IMR-90 (cell line): ENCODE results near the gene EPGN. TPM values are rescaled to one million over a fixed set of nuclear protein-coding genes. Genes with fewer than 3 reads are reported as not detected.

Experiments
- ATAC-seq: fragments of 200-7000 bp; cut with Tn5 transposase; 2 replicates; pipeline ENCODE4 v1.9.1; 2020; ENCODE audit warnings: low read depth, mild to moderate bottlenecking, moderate library complexity
- BruUV-seq: library from RNA; stranded (reverse); fragments of 400-500 nt; replicated peaks from 2 replicates; lab custom pipeline; 2021; lab: Mats Ljungman, UMichigan
- CTCF ChIA-PET: fragments of 300-600 bp; formaldehyde crosslinking; extraction: SDS; loops from one replicate; lab custom pipeline; 2021; ENCODE audit warnings: antibody characterized with exemption; lab: Yijun Ruan, JAX
- POLR2A ChIA-PET: fragments of 300-600 bp; sonication (Branson Sonifier 250); formaldehyde crosslinking; loops from one replicate; lab custom pipeline; 2022; ENCODE audit warnings: antibody characterized with exemption; ENCODE audit not compliant: unreplicated experiment; lab: Charles Lee
- DNase-seq: peaks from one replicate; pipeline ENCODE4 v3.0.0; 2013
- H2AFZ ChIP-seq: replicated peaks from 2 replicates; pipeline ENCODE3; 2013; ENCODE audit warnings: low read length, mild to moderate bottlenecking; ENCODE audit not compliant: poor library complexity
- H2AK5ac ChIP-seq: 2 replicates; pipeline ENCODE4 v1.6.1; 2013; ENCODE audit warnings: low read depth, low read length, inconsistent platforms
- H2AK9ac ChIP-seq: replicated peaks from 2 replicates; pipeline ENCODE3; 2013; ENCODE audit warnings: mild to moderate bottlenecking, low read depth, low read length, moderate library complexity; ENCODE audit not compliant: poor library complexity
- H2BK120ac ChIP-seq: 2 replicates; pipeline ENCODE4 v1.6.1; 2013; ENCODE audit warnings: low read depth, low read length, inconsistent platforms
- H2BK15ac ChIP-seq: 3 replicates; pipeline ENCODE4 v1.6.1; 2013; ENCODE audit warnings: low read depth, low read length, inconsistent platforms
- H2BK20ac ChIP-seq: 2 replicates; pipeline ENCODE4 v1.6.1; 2013; ENCODE audit warnings: low read depth, mild to moderate bottlenecking, inconsistent platforms, low read length, moderate library complexity
- H2BK5ac ChIP-seq: 2 replicates; pipeline ENCODE4 v1.6.1; 2013; ENCODE audit warnings: mild to moderate bottlenecking, low read depth, low read length, inconsistent platforms; ENCODE audit not compliant: poor library complexity, severe bottlenecking
- H3K14ac ChIP-seq: replicated peaks from 2 replicates; pipeline ENCODE4 v1.6.1; 2013; ENCODE audit warnings: low read depth, low read length, inconsistent platforms
- H3K18ac ChIP-seq: 2 replicates; pipeline ENCODE4 v1.6.1; 2013; ENCODE audit warnings: low read depth, low read length, control low read depth
- H3K23ac ChIP-seq: 2 replicates; pipeline ENCODE4 v1.6.1; 2013; ENCODE audit warnings: low read depth, low read length, inconsistent platforms
- H3K27ac ChIP-seq: 2 replicates; pipeline ENCODE4 v1.5.1; 2013; ENCODE audit warnings: mild to moderate bottlenecking, control low read depth, low read length; ENCODE audit not compliant: insufficient read depth
- H3K27me3 ChIP-seq: 2 replicates; pipeline ENCODE4 v1.6.1; 2013; ENCODE audit warnings: low read length; ENCODE audit not compliant: control insufficient read depth, insufficient read depth
- H3K36me3 ChIP-seq: 2 replicates; pipeline ENCODE4 v1.6.1; 2013; ENCODE audit warnings: low read length, mixed read lengths; ENCODE audit not compliant: control insufficient read depth, insufficient read depth
- H3K4ac ChIP-seq: 2 replicates; pipeline ENCODE4 v1.6.1; 2013; ENCODE audit warnings: low read depth, low read length, inconsistent platforms
- H3K4me1 ChIP-seq: 2 replicates; pipeline ENCODE4 v1.6.1; 2013; ENCODE audit warnings: low read length, mixed read lengths; ENCODE audit not compliant: control insufficient read depth, insufficient read depth
- H3K4me2 ChIP-seq: 2 replicates; pipeline ENCODE4 v1.6.1; 2013; ENCODE audit warnings: low read depth, mild to moderate bottlenecking, control low read depth, low read length, moderate library complexity
- H3K4me3 ChIP-seq: 2 replicates; pipeline ENCODE4 v1.5.1; 2013; ENCODE audit warnings: low read depth, mild to moderate bottlenecking, control low read depth, low read length, moderate library complexity; ENCODE audit not compliant: insufficient read depth
- H3K56ac ChIP-seq: 2 replicates; pipeline ENCODE4 v1.6.1; 2013; ENCODE audit warnings: low read length, inconsistent platforms; ENCODE audit not compliant: insufficient read depth; ENCODE audit errors: extremely low read depth
- H3K79me1 ChIP-seq, 2 experiments: 2 replicates each; pipeline ENCODE4 v1.6.1; 2013; ENCODE audit warnings: low read length in 2 of 2, inconsistent platforms in 1 of 2, low read depth in 1 of 2
- H3K9ac ChIP-seq: 2 replicates; pipeline ENCODE4 v1.6.1; 2013; ENCODE audit warnings: low read depth, low read length, control low read depth
- H3K9me1 ChIP-seq: 2 replicates; pipeline ENCODE4 v1.6.1; 2013; ENCODE audit warnings: low read length, inconsistent platforms; ENCODE audit not compliant: insufficient read depth
- H3K9me3 ChIP-seq: 2 replicates; pipeline ENCODE4 v1.6.1; 2013; ENCODE audit warnings: low read length; ENCODE audit not compliant: control insufficient read depth, insufficient read depth
- H4K20me1 ChIP-seq: 2 replicates; pipeline ENCODE4 v1.6.1; 2013; ENCODE audit warnings: low read length, inconsistent platforms; ENCODE audit not compliant: insufficient read depth
- H4K5ac ChIP-seq: 2 replicates; pipeline ENCODE4 v1.6.1; 2013; ENCODE audit warnings: mild to moderate bottlenecking, low read depth, low read length, control low read depth
- H4K8ac ChIP-seq, 2 experiments: 2 replicates each; pipeline ENCODE4 v1.6.1; 2013; ENCODE audit warnings: low read depth in 2 of 2, low read length in 2 of 2, control low read depth in 1 of 2, inconsistent platforms in 1 of 2
- H4K91ac ChIP-seq: 2 replicates; pipeline ENCODE4 v1.6.1; 2013; ENCODE audit warnings: low read depth, low read length, inconsistent platforms; ENCODE audit not compliant: insufficient read depth
- BHLHE40 ChIP-seq: fragments of 150-350 bp; IDR thresholded peaks from 2 replicates; pipeline ENCODE4 v1.6.1; 2016; ENCODE audit warnings: mild to moderate bottlenecking, low read depth, low read length
- CEBPB ChIP-seq: IDR thresholded peaks from 2 replicates; pipeline ENCODE4 v1.6.1; 2012; ENCODE audit warnings: low read depth, low read length, improper control_type of control experiment
- CHD1 ChIP-seq: IDR thresholded peaks from 2 replicates; pipeline ENCODE4 v1.6.1; 2012; ENCODE audit warnings: low read depth, low read length, improper control_type of control experiment
- FOS ChIP-seq: fragments of 150-350 bp; IDR thresholded peaks from 2 replicates; pipeline ENCODE4 v1.6.1; 2016; ENCODE audit warnings: low read depth, low read length
- MAFK ChIP-seq: IDR thresholded peaks from 2 replicates; pipeline ENCODE4 v1.6.1; 2012; ENCODE audit warnings: low read depth, low read length, improper control_type of control experiment
- MAZ ChIP-seq: IDR thresholded peaks from 2 replicates; pipeline ENCODE4 v1.6.1; 2012; ENCODE audit warnings: low read depth, mild to moderate bottlenecking, low read length, improper control_type of control experiment, moderate library complexity, borderline replicate concordance
- MXI1 ChIP-seq: IDR thresholded peaks from 2 replicates; pipeline ENCODE4 v1.6.1; 2012; ENCODE audit warnings: low read depth, mild to moderate bottlenecking, low read length, moderate library complexity, borderline replicate concordance
- NFE2L2 ChIP-seq: fragments of 150-350 bp; IDR thresholded peaks from 2 replicates; pipeline ENCODE4 v1.6.1; 2016; ENCODE audit warnings: low read depth, mild to moderate bottlenecking, low read length
- POLR2A ChIP-seq: IDR thresholded peaks from 2 replicates; pipeline ENCODE4 v1.6.1; 2012; ENCODE audit warnings: mild to moderate bottlenecking, low read depth, low read length
- RAD21 ChIP-seq: IDR thresholded peaks from 2 replicates; pipeline ENCODE4 v1.6.1; 2012; ENCODE audit warnings: low read length, improper control_type of control experiment
- RCOR1 ChIP-seq: IDR thresholded peaks from 2 replicates; pipeline ENCODE4 v1.6.1; 2012; ENCODE audit warnings: mild to moderate bottlenecking, low read length, improper control_type of control experiment; ENCODE audit not compliant: insufficient replicate concordance
- RFX5 ChIP-seq: IDR thresholded peaks from 2 replicates; pipeline ENCODE4 v1.8.0; 2012; ENCODE audit warnings: low read depth, mild to moderate bottlenecking, low read length, moderate library complexity
- SMC3 ChIP-seq: fragments of 150-350 bp; IDR thresholded peaks from 2 replicates; pipeline ENCODE4 v1.6.1; 2016; ENCODE audit warnings: low read depth, mild to moderate bottlenecking, antibody characterized with exemption, low read length, moderate library complexity
- WGBS, 2 experiments: methylation state at CpG; one replicate each; pipeline versions ENCODE4 v1.1.5 to v1.1.7; 2013; ENCODE audit warnings: missing lambda C conversion rate in 2 of 2; ENCODE audit not compliant: insufficient read length in 1 of 2; ENCODE audit errors: extremely low coverage in 2 of 2; 5-methylcytosine and 5-hydroxymethylcytosine counted together
- dilution Hi-C: fragments of 300-500 bp; cut with HindIII; formaldehyde crosslinking; loops from one replicate; pipeline ENCODE4 v1.14.3; 2018; ENCODE audit warnings: low sequenced_read_pairs; ENCODE audit not compliant: unreplicated experiment
- in situ Hi-C: fragments of 300-500 bp; cut with MboI; formaldehyde crosslinking; loops from 3 replicates; pipeline ENCODE4 v1.14.3; 2019; ENCODE audit warnings: low sequenced_read_pairs, inconsistent platforms, mixed read lengths
- intact Hi-C: fragments of 100-400 bp; cut with micrococcal nuclease; formaldehyde crosslinking; loops from 2 replicates; pipeline ENCODE4 v1.10.0; 2022
- polyA plus RNA-seq, 3 experiments: library from polyadenylated mRNA; depleted of rRNA; stranded (reverse); fragments of >200 nt; gene quantifications; 2 replicates each; pipeline ENCODE4 v1.2.3, GENCODE V29; 2012; ENCODE audit warnings: low replicate concordance in 1 of 3
- total RNA-seq: library from RNA; depleted of rRNA; stranded (reverse); fragments of >200 nt; gene quantifications from 2 replicates; pipeline ENCODE4 v1.2.3, GENCODE V29; 2012
- TF ChIP-seq, protein P1 (sequence below): fragments of 150-350 bp; IDR thresholded peaks from 2 replicates; pipeline ENCODE4 v1.6.1; 2017; ENCODE audit warnings: mild to moderate bottlenecking, antibody characterized with exemption, low read length, low read depth
- TF ChIP-seq, protein P2 (sequence below): conservative IDR thresholded peaks from 2 replicates; pipeline ENCODE4 v1.5.1; 2012; ENCODE audit warnings: mild to moderate bottlenecking, low read depth, low read length, improper control_type of control experiment

EPGN gene
- total and polyA plus RNA-seq, 2 of the 4 experiments (the other 2 are of a cell fraction), result 0.18 TPM; not detected in 1

GRCh38 chr4:74344031-74344430 is 35.8 kb downstream of the EPGN start:
- H4K5ac ChIP-seq, result no peak overlapping the region
- H3K56ac ChIP-seq, result no peak overlapping the region
- ATAC-seq (no peak), DNase-seq (no peak)
- WGBS, 2 experiments, result no CpG with 5 or more reads among the region's 1 CpG
- H2AFZ ChIP-seq, result no peak overlapping the region
- no peak overlapping the region for H3K18ac ChIP-seq
- H2AK9ac ChIP-seq, result no peak overlapping the region
- no peak overlapping the region for H3K14ac ChIP-seq
- H3K27me3 ChIP-seq, result peaks cover 3% of the 10 kb centered on the region
- no peak overlapping the region for H3K4me3 ChIP-seq
- H4K8ac ChIP-seq, result no peak overlapping the region
- no peak overlapping the region for H2BK15ac ChIP-seq
- H4K20me1 ChIP-seq, result no peaks in the 10 kb centered on the region
- no peak overlapping the region for H4K91ac ChIP-seq
- H3K79me1 ChIP-seq, result no peaks in the 10 kb centered on the region
- H3K36me3 ChIP-seq, result no peaks in the 10 kb centered on the region
- H3K9me1 ChIP-seq, result no peaks in the 10 kb centered on the region
- H2BK20ac ChIP-seq, result no peak overlapping the region
- H3K27ac ChIP-seq, result no peak overlapping the region
- no peak overlapping the region for H3K4ac ChIP-seq
- H2BK5ac ChIP-seq, result no peak overlapping the region
- no TSS peak for BruUV-seq
- H3K4me2 ChIP-seq, result no peak overlapping the region
- no peak overlapping the region for H2BK120ac ChIP-seq
- no peak overlapping the region for H2AK5ac ChIP-seq
- intact Hi-C loops (no loop called here), dilution Hi-C loops (no loop called here), in situ Hi-C loops (loop anchor here (25.0 kb wide), 1 partner anchor 1143 kb away; no protein-coding TSS in a partner anchor)
- ChIA-PET POLR2A (no interaction called here), CTCF (no interaction called here)
- no peak overlapping the region for H3K23ac ChIP-seq
- H3K4me1 ChIP-seq, result no peaks in the 10 kb centered on the region
- H3K9me3 ChIP-seq, result peaks cover 6% of the 10 kb centered on the region
- no peak overlapping the region for H3K9ac ChIP-seq
- TF ChIP-seq MXI1, result no peak
- TF ChIP-seq, protein P1, sequence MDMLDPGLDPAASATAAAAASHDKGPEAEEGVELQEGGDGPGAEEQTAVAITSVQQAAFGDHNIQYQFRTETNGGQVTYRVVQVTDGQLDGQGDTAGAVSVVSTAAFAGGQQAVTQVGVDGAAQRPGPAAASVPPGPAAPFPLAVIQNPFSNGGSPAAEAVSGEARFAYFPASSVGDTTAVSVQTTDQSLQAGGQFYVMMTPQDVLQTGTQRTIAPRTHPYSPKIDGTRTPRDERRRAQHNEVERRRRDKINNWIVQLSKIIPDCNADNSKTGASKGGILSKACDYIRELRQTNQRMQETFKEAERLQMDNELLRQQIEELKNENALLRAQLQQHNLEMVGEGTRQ, result no peak
- TF ChIP-seq, protein P2, sequence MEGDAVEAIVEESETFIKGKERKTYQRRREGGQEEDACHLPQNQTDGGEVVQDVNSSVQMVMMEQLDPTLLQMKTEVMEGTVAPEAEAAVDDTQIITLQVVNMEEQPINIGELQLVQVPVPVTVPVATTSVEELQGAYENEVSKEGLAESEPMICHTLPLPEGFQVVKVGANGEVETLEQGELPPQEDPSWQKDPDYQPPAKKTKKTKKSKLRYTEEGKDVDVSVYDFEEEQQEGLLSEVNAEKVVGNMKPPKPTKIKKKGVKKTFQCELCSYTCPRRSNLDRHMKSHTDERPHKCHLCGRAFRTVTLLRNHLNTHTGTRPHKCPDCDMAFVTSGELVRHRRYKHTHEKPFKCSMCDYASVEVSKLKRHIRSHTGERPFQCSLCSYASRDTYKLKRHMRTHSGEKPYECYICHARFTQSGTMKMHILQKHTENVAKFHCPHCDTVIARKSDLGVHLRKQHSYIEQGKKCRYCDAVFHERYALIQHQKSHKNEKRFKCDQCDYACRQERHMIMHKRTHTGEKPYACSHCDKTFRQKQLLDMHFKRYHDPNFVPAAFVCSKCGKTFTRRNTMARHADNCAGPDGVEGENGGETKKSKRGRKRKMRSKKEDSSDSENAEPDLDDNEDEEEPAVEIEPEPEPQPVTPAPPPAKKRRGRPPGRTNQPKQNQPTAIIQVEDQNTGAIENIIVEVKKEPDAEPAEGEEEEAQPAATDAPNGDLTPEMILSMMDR, result no peak
- TF ChIP-seq CEBPB, result no peak
- no peak for TF ChIP-seq CHD1
- TF ChIP-seq BHLHE40, result no peak
- no peak for TF ChIP-seq RCOR1
- TF ChIP-seq FOS, result no peak
- TF ChIP-seq SMC3, result no peak
- no peak for TF ChIP-seq RAD21
- TF ChIP-seq POLR2A, result no peak
- no peak for TF ChIP-seq NFE2L2
- TF ChIP-seq MAZ, result no peak
- TF ChIP-seq RFX5, result no peak
- no peak for TF ChIP-seq MAFK
